NB4 (cell line): ENCODE measurements around the gene FAM83F.

ENCODE experiments used
- MYC ChIP-seq: IDR thresholded peaks from 2 replicates; pipeline ENCODE4 v1.6.1; 2011; ENCODE audit warnings: low read depth, low read length
- POLR2A ChIP-seq: IDR thresholded peaks from 2 replicates; pipeline ENCODE4 v1.6.1; 2011; ENCODE audit warnings: mild to moderate bottlenecking; ENCODE audit not compliant: insufficient read length; ENCODE audit errors: extremely low read depth
- TF ChIP-seq, protein P1 (sequence below): IDR thresholded peaks from 2 replicates; pipeline ENCODE4 v1.6.1; 2011; ENCODE audit warnings: low read depth, low read length
- TF ChIP-seq, protein P2 (sequence below): IDR thresholded peaks from one replicate; pipeline ENCODE4 v1.5.1; 2012; ENCODE audit warnings: low read depth, low read length

DNA sequence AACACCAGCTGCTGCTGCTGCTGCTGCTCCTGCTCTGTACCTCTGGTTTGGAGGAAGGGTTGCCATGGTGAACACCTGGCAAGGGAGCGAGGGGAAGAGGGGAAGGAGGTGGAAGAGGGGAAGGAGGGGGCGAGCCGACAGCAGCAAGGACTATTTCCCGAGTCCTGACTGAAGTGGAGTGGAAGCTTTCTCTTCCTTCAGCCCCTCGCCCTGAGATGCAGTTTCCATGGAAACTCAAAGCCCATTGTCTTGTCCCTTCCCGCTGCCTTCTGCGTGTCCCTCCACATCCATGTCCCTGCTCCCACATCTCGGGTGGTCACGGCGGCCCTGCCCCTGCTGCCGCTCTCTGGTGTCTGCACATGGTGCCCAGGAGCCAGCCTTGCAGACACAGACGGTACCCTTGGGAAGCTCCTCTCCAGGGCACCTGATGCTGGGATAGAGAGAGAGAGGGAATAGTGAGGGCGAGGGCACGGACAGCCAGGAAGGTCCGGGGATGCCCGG lies 28.6 kb downstream of the FAM83F start:
- TF ChIP-seq, protein P1, sequence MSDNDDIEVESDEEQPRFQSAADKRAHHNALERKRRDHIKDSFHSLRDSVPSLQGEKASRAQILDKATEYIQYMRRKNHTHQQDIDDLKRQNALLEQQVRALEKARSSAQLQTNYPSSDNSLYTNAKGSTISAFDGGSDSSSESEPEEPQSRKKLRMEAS: no peak
- TF ChIP-seq, protein P2, sequence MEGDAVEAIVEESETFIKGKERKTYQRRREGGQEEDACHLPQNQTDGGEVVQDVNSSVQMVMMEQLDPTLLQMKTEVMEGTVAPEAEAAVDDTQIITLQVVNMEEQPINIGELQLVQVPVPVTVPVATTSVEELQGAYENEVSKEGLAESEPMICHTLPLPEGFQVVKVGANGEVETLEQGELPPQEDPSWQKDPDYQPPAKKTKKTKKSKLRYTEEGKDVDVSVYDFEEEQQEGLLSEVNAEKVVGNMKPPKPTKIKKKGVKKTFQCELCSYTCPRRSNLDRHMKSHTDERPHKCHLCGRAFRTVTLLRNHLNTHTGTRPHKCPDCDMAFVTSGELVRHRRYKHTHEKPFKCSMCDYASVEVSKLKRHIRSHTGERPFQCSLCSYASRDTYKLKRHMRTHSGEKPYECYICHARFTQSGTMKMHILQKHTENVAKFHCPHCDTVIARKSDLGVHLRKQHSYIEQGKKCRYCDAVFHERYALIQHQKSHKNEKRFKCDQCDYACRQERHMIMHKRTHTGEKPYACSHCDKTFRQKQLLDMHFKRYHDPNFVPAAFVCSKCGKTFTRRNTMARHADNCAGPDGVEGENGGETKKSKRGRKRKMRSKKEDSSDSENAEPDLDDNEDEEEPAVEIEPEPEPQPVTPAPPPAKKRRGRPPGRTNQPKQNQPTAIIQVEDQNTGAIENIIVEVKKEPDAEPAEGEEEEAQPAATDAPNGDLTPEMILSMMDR: no peak
- TF ChIP-seq POLR2A (no peak), MYC (no peak)
